ENCODE results near the gene ANKS3. TPM values are rescaled to one million over a fixed set of nuclear protein-coding genes. Genes with fewer than 3 reads are reported as not detected.

The ANKS3 gene
- total RNA-seq, 1 experiment from 2014 or later = 25.5 TPM

DNA sequence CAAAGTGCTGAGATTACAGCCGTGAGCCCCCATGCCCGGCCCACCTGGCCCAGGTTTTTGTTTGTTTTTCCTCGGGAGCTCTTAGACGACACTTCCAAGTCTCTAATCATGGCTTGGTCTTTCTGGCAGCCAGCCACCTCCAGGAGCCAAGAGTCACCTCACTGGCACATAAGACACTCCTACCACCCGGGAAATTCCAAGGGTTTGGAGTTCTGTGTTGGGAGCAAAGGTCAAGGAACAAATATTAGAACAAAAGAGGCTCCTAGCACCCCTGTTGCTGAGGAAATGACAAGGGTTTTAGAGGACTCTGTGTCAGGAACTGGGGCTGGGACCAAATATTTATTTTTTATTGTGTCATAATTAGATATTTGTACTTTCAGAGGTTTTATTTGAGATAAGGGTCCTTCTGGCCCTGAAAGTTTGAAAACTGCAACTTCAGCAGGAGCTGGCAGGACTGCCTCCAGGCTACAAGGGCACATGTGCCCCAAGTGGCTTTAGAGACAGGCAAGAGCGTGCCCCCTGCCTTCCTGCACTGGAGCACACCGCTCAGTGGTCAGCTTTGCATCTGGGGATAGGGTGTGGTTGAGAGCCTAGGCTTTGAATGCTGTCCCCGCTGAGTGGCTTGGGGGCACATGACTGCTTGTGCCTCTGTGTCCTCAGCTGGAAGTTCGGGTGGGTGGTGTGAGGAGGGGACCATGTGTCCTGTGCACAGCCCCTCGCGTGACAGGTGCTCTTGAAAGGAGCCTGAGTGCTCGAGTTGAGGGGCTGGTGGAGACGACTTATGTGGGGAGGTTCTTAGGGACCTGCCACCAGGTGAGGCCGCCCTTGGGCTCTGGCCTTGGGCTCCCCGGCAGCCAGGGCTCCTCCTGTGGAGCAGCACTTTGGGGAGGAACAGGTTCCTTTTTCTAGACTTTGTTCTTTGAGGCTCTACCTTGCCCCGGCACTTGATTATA lies 79.8 kb downstream of the ANKS3 start:
- no peaks in the 10 kb centered on the region for H3K9me3 ChIP-seq (ENCODE audit: control insufficient read depth in 1 of 2, insufficient read depth in 1 of 2, low read depth in 1 of 2, low read length in 2 of 2)
- H3K27me3 ChIP-seq (ENCODE audit: insufficient read depth, low read length) = no peaks in the 10 kb centered on the region
- no TSS peak for BruUV-seq (replicated peaks)
- H3K4me3 ChIP-seq (replicated peaks in 1 of 2; ENCODE audit: low read depth in 1 of 2, low read length in 2 of 2) = no peak overlapping the region
- peaks cover 9% of the 10 kb centered on the region; the same call in 1 of the 2 replicates for H3K79me2 ChIP-seq (ENCODE audit: insufficient read depth, low read length)
- RAD21 ChIA-PET (ENCODE audit: low non-redundant PET in 1 of 2, low total read pairs in 2 of 2, uncharacterized antibody in 2 of 2, unreplicated experiment in 2 of 2) = no interaction called here
- no peak overlapping the region for H3K4me2 ChIP-seq (ENCODE audit: low read length)
- CTCF ChIA-PET = no interaction called here
- no peaks in the 10 kb centered on the region for H3K9me2 ChIP-seq (ENCODE audit: insufficient read depth)
- H3K4me1 ChIP-seq (ENCODE audit: control insufficient read depth in 1 of 2, insufficient read depth in 2 of 2, low read length in 2 of 2) = peaks cover 2 to 8% of the 10 kb centered on the region in 2 experiments; a peak in 3 of 4 replicates
- TF ChIP-seq POLR2AphosphoS5 (IDR thresholded peaks at IDR 0.05; ENCODE audit: low read depth, low read length) (no peak), YY1 (IDR thresholded peaks at IDR 0.05; ENCODE audit: extremely low read depth, insufficient replicate concordance, low read depth, low read length) (no peak), ELF1 (IDR thresholded peaks at IDR 0.05; ENCODE audit: borderline replicate concordance, low read depth) (no peak), RAD21 (IDR thresholded peaks at IDR 0.05; ENCODE audit: low read depth) (no peak), CEBPB (IDR thresholded peaks at IDR 0.05; ENCODE audit: low read depth) (no peak), EZH2phosphoT487 (IDR thresholded peaks at IDR 0.05; ENCODE audit: borderline replicate concordance) (no peak), POLR2A (IDR thresholded peaks at IDR 0.05; ENCODE audit: borderline replicate concordance, extremely low read depth, insufficient read depth, insufficient read length) (no peak), TCF7L2 (IDR thresholded peaks at IDR 0.05; ENCODE audit: borderline replicate concordance, extremely low read depth, insufficient read depth, insufficient read length) (no peak)
- TF ChIP-seq, protein P1, sequence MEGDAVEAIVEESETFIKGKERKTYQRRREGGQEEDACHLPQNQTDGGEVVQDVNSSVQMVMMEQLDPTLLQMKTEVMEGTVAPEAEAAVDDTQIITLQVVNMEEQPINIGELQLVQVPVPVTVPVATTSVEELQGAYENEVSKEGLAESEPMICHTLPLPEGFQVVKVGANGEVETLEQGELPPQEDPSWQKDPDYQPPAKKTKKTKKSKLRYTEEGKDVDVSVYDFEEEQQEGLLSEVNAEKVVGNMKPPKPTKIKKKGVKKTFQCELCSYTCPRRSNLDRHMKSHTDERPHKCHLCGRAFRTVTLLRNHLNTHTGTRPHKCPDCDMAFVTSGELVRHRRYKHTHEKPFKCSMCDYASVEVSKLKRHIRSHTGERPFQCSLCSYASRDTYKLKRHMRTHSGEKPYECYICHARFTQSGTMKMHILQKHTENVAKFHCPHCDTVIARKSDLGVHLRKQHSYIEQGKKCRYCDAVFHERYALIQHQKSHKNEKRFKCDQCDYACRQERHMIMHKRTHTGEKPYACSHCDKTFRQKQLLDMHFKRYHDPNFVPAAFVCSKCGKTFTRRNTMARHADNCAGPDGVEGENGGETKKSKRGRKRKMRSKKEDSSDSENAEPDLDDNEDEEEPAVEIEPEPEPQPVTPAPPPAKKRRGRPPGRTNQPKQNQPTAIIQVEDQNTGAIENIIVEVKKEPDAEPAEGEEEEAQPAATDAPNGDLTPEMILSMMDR (IDR thresholded peaks at IDR 0.05 in 2 of 3, conservative IDR thresholded peaks at IDR 0.05 in 1 of 3; ENCODE audit: borderline replicate concordance in 1 of 3, insufficient read depth in 1 of 3, low read depth in 2 of 3, low read length in 2 of 3) = no peak
- no peak overlapping the region for H3K9ac ChIP-seq (ENCODE audit: low read length)
- no peaks in the 10 kb centered on the region for H4K20me1 ChIP-seq (ENCODE audit: insufficient read depth)
- DNase-seq (ENCODE audit: low read depth, low spot score) (no peak), ATAC-seq (no peak)
- POLR2A ChIA-PET = no interaction called here
- no peak overlapping the region for H2AFZ ChIP-seq (ENCODE audit: low read depth, low read length, poor library complexity, severe bottlenecking)
- no peak overlapping the region for H3K27ac ChIP-seq (ENCODE audit: low read depth, low read length)
- peaks cover 0 to 14% of the 10 kb centered on the region in 2 experiments; a peak in 2 of 4 replicates for H3K36me3 ChIP-seq (ENCODE audit: control insufficient read depth in 1 of 2, insufficient read depth in 2 of 2, low read length in 2 of 2)
- intact Hi-C loops (cut with micrococcal nuclease) = loop anchor here (10.0 kb wide), 1 partner anchor 139 kb away; no protein-coding TSS in a partner anchor
